ENCODE measurements around the gene DLGAP1. TPM values are rescaled to one million over a fixed set of nuclear protein-coding genes. Genes with fewer than 3 reads are reported as not detected.

DLGAP1 gene
- total RNA-seq, 1 experiment from 2014 or later, result 23.2 TPM

DNA sequence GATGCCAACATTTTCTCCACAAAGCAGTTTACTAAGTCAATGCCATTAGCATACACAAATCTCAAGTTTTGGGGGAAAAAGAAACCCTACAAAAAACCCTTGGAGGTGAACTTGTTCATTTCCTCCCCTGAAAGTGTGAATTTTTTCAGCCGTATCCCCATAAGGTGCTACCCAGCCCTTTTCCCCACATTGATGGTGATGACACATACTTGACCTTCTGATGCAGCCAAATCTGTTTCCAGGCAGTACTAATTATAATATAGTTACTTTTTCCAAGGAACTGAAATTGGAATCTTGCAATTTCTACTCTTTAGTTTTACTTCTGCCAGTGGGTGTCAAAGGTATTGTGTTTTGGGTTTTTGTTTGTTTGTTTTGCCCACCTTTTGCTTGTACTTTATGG, 530.7 kb downstream of the DLGAP1 start:
- peaks cover 6% of the 10 kb centered on the region in 2 experiments for H3K4me1 Mint-ChIP-seq
- H2BK15ac ChIP-seq (ENCODE audit: low read depth, low read length), result no peak overlapping the region
- no peak overlapping the region for H3K14ac ChIP-seq (ENCODE audit: insufficient read depth, low read length)
- no peak for DNase-seq
- H2BK20ac ChIP-seq (ENCODE audit: low read depth, low read length, poor library complexity, severe bottlenecking), result no peak overlapping the region
- H3K36me3 Mint-ChIP-seq (ENCODE audit: insufficient read depth in 1 of 3, low read depth in 3 of 3), result no peaks in the 10 kb centered on the region
- no peak overlapping the region for H4K91ac ChIP-seq (ENCODE audit: insufficient read length, low read depth, low read length)
- no peak overlapping the region for H3K4ac ChIP-seq (ENCODE audit: low read depth, low read length)
- no peak overlapping the region for H2BK120ac ChIP-seq (ENCODE audit: low read depth, low read length, poor library complexity, severe bottlenecking)
- TF ChIP-seq CTCF (conservative IDR thresholded peaks at IDR 0.05), result no peak
- H3K23ac ChIP-seq (ENCODE audit: insufficient read length, low read depth, low read length), result no peak overlapping the region
- no peak overlapping the region for H4K8ac ChIP-seq (replicated peaks; ENCODE audit: insufficient read length, low read depth, low read length)
- no peaks in the 10 kb centered on the region for H4K20me1 ChIP-seq (ENCODE audit: control insufficient read depth, insufficient read depth, insufficient read length)
- H3K18ac ChIP-seq (ENCODE audit: insufficient read length, low read depth, low read length), result no peak overlapping the region
- H3K27me3 Mint-ChIP-seq (ENCODE audit: low read depth), result no peaks in the 10 kb centered on the region
- H3K9ac ChIP-seq (ENCODE audit: extremely low read depth, insufficient read length, low read length), result no peak overlapping the region
- H2BK5ac ChIP-seq (ENCODE audit: insufficient read length, low read length), result no peak overlapping the region
- H3K9me3 ChIP-seq (ENCODE audit: control insufficient read depth, low read depth, low read length), result no peaks in the 10 kb centered on the region
- H3K56ac ChIP-seq (ENCODE audit: insufficient read length, low read depth, low read length), result no peak overlapping the region
- no peak overlapping the region for H4K5ac ChIP-seq (ENCODE audit: insufficient read length, low read depth, low read length)
- H2AK5ac ChIP-seq (ENCODE audit: insufficient read length, low read length), result no peak overlapping the region
- H3K27me3 ChIP-seq (ENCODE audit: insufficient read depth, low read length), result no peaks in the 10 kb centered on the region
- H2AFZ ChIP-seq (ENCODE audit: low read length), result no peak overlapping the region
- H3T11ph ChIP-seq (ENCODE audit: low read length), result no peak overlapping the region
- no peaks in the 10 kb centered on the region for H3K79me1 ChIP-seq (ENCODE audit: insufficient read depth, low read depth, low read length, poor library complexity, severe bottlenecking)
- no peak overlapping the region for H3K4me2 ChIP-seq (ENCODE audit: insufficient read depth, insufficient read length, low read length)
- no peak overlapping the region; a peak in 1 of 7 replicates for H3K27ac Mint-ChIP-seq
- H2BK12ac ChIP-seq (ENCODE audit: insufficient read length, low read depth, low read length), result no peak overlapping the region
- H3K4me3 Mint-ChIP-seq, result no peak overlapping the region
- H3K9me3 Mint-ChIP-seq, result no peaks in the 10 kb centered on the region
- no peaks in the 10 kb centered on the region for H3K79me2 ChIP-seq (ENCODE audit: insufficient read depth, low read length)
- H3K27ac ChIP-seq (ENCODE audit: insufficient read length, low read depth, low read length), result no peak overlapping the region
- H3K4me1 ChIP-seq (ENCODE audit: insufficient read depth, low read length), result peaks cover 4% of the 10 kb centered on the region; the same call in 1 of the 2 replicates
- WGBS (ENCODE audit: extremely low coverage, insufficient read length, low lambda C conversion rate), result no CpG with 5 or more reads among the region's 1 CpG
- no peaks in the 10 kb centered on the region for H3K23me2 ChIP-seq (ENCODE audit: insufficient read length, low read depth, low read length, poor library complexity, severe bottlenecking)
